HepG2 (cell line): ENCODE measurements around the gene DQX1. TPM values are rescaled to one million over a fixed set of nuclear protein-coding genes. Genes with fewer than 3 reads are reported as not detected.

ENCODE experiments used
- ATAC-seq: fragments of 200-7000 bp; cut with Tn5 transposase; 3 replicates; pipeline ENCODE4 v1.9.1; 2020; ENCODE audit warnings: mild to moderate bottlenecking, moderate library complexity
- BruUV-seq: library from RNA; stranded (reverse); fragments of 400-500 nt; replicated peaks from 2 replicates; lab custom pipeline; 2021; lab: Mats Ljungman, UMichigan
- CTCF ChIA-PET: fragments of 300-600 bp; formaldehyde crosslinking; extraction: SDS; loops from one replicate; lab custom pipeline; 2021; ENCODE audit warnings: low total read pairs, inconsistent platforms, low intra/inter-chr PET ratio; lab: Yijun Ruan, JAX
- POLR2A ChIA-PET: fragments of 350-600 bp; sonication (Branson Sonifier 250); formaldehyde crosslinking; loops from one replicate; lab custom pipeline; 2020; ENCODE audit warnings: antibody characterized with exemption, inconsistent platforms; lab: Yijun Ruan, JAX
- DNase-seq: peaks from one replicate; pipeline ENCODE4 v3.0.0-alpha.2; 2015; ENCODE audit warnings: low spot score
- FAIRE-seq: peaks from 3 replicates; lab custom pipeline; 2011; peaks lifted over from hg19 to GRCh38; lab: Jason Lieb, UNC
- H2AFZ ChIP-seq: one replicate; pipeline ENCODE4 v1.6.1; 2011; ENCODE audit warnings: low read length, inconsistent platforms
- H3K27ac ChIP-seq: fragments of 300-600 bp; 3 replicates; pipeline ENCODE4 v1.8.0; 2011; ENCODE audit warnings: mixed run types, mild to moderate bottlenecking, mixed read lengths, low read length, inconsistent platforms; ENCODE audit not compliant: insufficient read depth; ENCODE audit errors: extremely low read length
- H3K27me3 ChIP-seq, 2 experiments: fragments of 200-600 bp in 1 of 2; 2 replicates in 1 of 2; 3 replicates in 1 of 2; pipeline versions ENCODE4 v1.6.0 to v1.8.0; 2011; ENCODE audit warnings: low read length in 2 of 2, mild to moderate bottlenecking in 2 of 2, moderate library complexity in 2 of 2, inconsistent platforms in 1 of 2; ENCODE audit not compliant: insufficient read depth in 2 of 2, control insufficient read depth in 1 of 2
- H3K36me3 ChIP-seq, 2 experiments: fragments of 200-600 bp in 1 of 2; replicated peaks in 1 of 2; 2 replicates in 1 of 2; 3 replicates in 1 of 2; pipeline versions ENCODE4 v1.5.1 to v1.8.0; 2011; ENCODE audit warnings: low read length in 2 of 2, inconsistent platforms in 1 of 2; ENCODE audit not compliant: insufficient read depth in 2 of 2, control insufficient read depth in 1 of 2
- H3K4me1 ChIP-seq: 2 replicates; pipeline ENCODE4 v1.5.1; 2012; ENCODE audit warnings: low read length, inconsistent platforms; ENCODE audit not compliant: insufficient read depth
- H3K4me2 ChIP-seq: 2 replicates; pipeline ENCODE4 v1.6.0; 2011; ENCODE audit warnings: low read depth, low read length, inconsistent platforms
- H3K4me3 ChIP-seq, 3 experiments: fragments of 200-600 bp in 1 of 3; sonication (generic), shearing (Covaris generic) in 1 of 3; replicated peaks in 1 of 3; 2 replicates each; pipeline ENCODE4 v1.5.1; 2011 to 2016; ENCODE audit warnings: low read length in 3 of 3, inconsistent platforms in 2 of 3, low read depth in 2 of 3, mild to moderate bottlenecking in 2 of 3, control low read depth in 1 of 3, mixed read lengths in 1 of 3; ENCODE audit not compliant: insufficient read depth in 1 of 3
- H3K79me2 ChIP-seq: one replicate; pipeline ENCODE4 v1.6.1; 2011; ENCODE audit warnings: low read length, inconsistent platforms; ENCODE audit not compliant: insufficient read depth
- H3K9ac ChIP-seq: 2 replicates; pipeline ENCODE4 v1.6.0; 2011; ENCODE audit warnings: mild to moderate bottlenecking, low read depth, low read length, inconsistent platforms; ENCODE audit not compliant: insufficient read depth
- H3K9me3 ChIP-seq: 2 replicates; pipeline ENCODE4 v1.5.1; 2012; ENCODE audit warnings: mild to moderate bottlenecking, low read length
- H4K20me1 ChIP-seq: 2 replicates; pipeline ENCODE4 v1.6.0; 2011; ENCODE audit warnings: inconsistent platforms, mild to moderate bottlenecking, low read length, moderate library complexity; ENCODE audit not compliant: insufficient read depth
- CAMTA2 ChIP-seq: sonication (generic); formaldehyde crosslinking; IDR thresholded peaks from 2 replicates; pipeline ENCODE4 v1.4.0; 2020; ENCODE audit warnings: mild to moderate bottlenecking, missing genetic modification reagents, borderline replicate concordance
- HIVEP1 ChIP-seq: sonication (generic); formaldehyde crosslinking; IDR thresholded peaks from 2 replicates; pipeline ENCODE4 v1.4.0; 2020; ENCODE audit warnings: mild to moderate bottlenecking, missing genetic modification reagents
- HOXA9 ChIP-seq: sonication (generic); formaldehyde crosslinking; IDR thresholded peaks from 2 replicates; pipeline ENCODE4 v1.8.1; 2022; ENCODE audit warnings: missing genetic modification reagents, mild to moderate bottlenecking, moderate library complexity, borderline replicate concordance
- IKZF1 ChIP-seq: fragments of 450-650 bp; IDR thresholded peaks from 2 replicates; pipeline ENCODE4 v1.7.1; 2016
- MTF2 ChIP-seq: sonication (generic); formaldehyde crosslinking; IDR thresholded peaks from 2 replicates; pipeline ENCODE4 v1.5.0; 2020; ENCODE audit warnings: missing genetic modification reagents, borderline replicate concordance
- NFRKB ChIP-seq: fragments of 450-650 bp; IDR thresholded peaks from 2 replicates; pipeline ENCODE4 v1.6.1; 2017
- NR2C2 ChIP-seq: sonication (generic); formaldehyde crosslinking; IDR thresholded peaks from 2 replicates; pipeline ENCODE4 v1.4.0; 2020; ENCODE audit warnings: missing genetic modification reagents, mild to moderate bottlenecking, moderate library complexity, borderline replicate concordance
- NRL ChIP-seq: sonication (generic); formaldehyde crosslinking; IDR thresholded peaks from 2 replicates; pipeline ENCODE4 v1.5.0; 2020; ENCODE audit warnings: missing genetic modification reagents, mild to moderate bottlenecking, moderate library complexity, borderline replicate concordance
- PRDM10 ChIP-seq: sonication (generic); formaldehyde crosslinking; IDR thresholded peaks from 2 replicates; pipeline ENCODE4 v1.4.0; 2020; ENCODE audit warnings: low read depth, missing genetic modification reagents
- RARG ChIP-seq: sonication (generic); formaldehyde crosslinking; IDR thresholded peaks from 2 replicates; pipeline ENCODE4 v1.4.0; 2020; ENCODE audit warnings: low read depth, mild to moderate bottlenecking, missing genetic modification reagents
- TBX3 ChIP-seq: fragments of 450-650 bp; IDR thresholded peaks from 2 replicates; pipeline ENCODE4 v1.6.1; 2017; ENCODE audit warnings: antibody characterized with exemption, mild to moderate bottlenecking, inconsistent platforms, borderline replicate concordance
- TOE1 ChIP-seq: sonication (generic); formaldehyde crosslinking; IDR thresholded peaks from 2 replicates; pipeline ENCODE4 v1.4.0; 2020; ENCODE audit warnings: mild to moderate bottlenecking, missing genetic modification reagents
- ZNF878 ChIP-seq: sonication (generic); formaldehyde crosslinking; IDR thresholded peaks from 2 replicates; pipeline ENCODE4 v1.8.1; 2023; ENCODE audit warnings: mild to moderate bottlenecking, missing genetic modification reagents, moderate library complexity
- WGBS: methylation state at CpG from one replicate; pipeline ENCODE4 v1.1.6; 2017; ENCODE audit warnings: low lambda C conversion rate; 5-methylcytosine and 5-hydroxymethylcytosine counted together
- in situ Hi-C: cut with HindIII; loops from 2 replicates; pipeline ENCODE4 v1.10.0; 2017; ENCODE audit warnings: low pct_unique_long_range_greater_than_20kb; ENCODE audit not compliant: extremely low pct_ligation_motif_present
- intact Hi-C: fragments of 100-400 bp; cut with micrococcal nuclease; formaldehyde crosslinking; loops from one replicate; pipeline ENCODE4 v1.10.0; 2022; ENCODE audit not compliant: unreplicated experiment
- polyA plus RNA-seq, 8 experiments: library from polyadenylated mRNA; depleted of rRNA in 3 of 8; stranded (reverse) in 7 of 8; unstranded in 1 of 8; fragments of >200 nt; fragmentation: Illumina TruSeq in 4 of 8; extraction: Trizol in 4 of 8; gene quantifications; 2 replicates each; pipeline versions ENCODE4 v1.2.1 to v1.2.3, GENCODE V29; 2011 to 2016; ENCODE audit warnings: low read depth in 4 of 8, missing spikeins in 1 of 8, mixed read lengths in 1 of 8; ENCODE audit not compliant: insufficient read depth in 1 of 8
- total RNA-seq, 5 experiments: library from RNA; depleted of rRNA; stranded (reverse); fragments of >200 nt; fragmentation: Illumina TruSeq; extraction: Trizol; gene quantifications; 2 replicates each; pipeline ENCODE4 v1.2.3, GENCODE V29; 2016; ENCODE audit warnings: low read depth in 1 of 5
- TF ChIP-seq, protein P1 (sequence below): sonication (generic); formaldehyde crosslinking; IDR thresholded peaks from 2 replicates; pipeline ENCODE4 v1.4.0; 2020; ENCODE audit warnings: mild to moderate bottlenecking, missing genetic modification reagents

The DQX1 gene
- total and polyA plus RNA-seq, 2 of the 13 experiments (the other 11 are each of a cell fraction or from before 2014, with no cell fraction given), result 27.6 to 89.8 TPM

DNA sequence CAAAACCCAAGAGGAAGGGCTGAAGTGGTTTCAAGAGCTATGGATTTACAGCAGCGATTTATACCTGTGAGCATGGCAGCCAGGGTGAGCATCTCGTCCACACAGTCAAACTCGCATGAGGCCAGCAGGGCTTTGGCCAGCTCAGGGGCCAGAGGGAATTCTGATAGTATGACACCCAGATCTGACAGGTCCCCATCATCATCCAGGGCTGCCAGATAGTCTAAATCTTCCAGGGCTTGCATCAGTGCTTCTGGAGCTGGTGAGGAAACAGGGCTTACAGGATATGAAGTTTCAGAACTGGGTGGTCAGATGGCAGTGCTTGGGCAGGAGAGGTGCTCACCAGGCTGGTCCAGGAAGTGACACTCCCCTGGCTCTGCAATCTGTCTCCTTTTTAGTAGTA is 3.5 kb downstream of the DQX1 start (continued):
- no peak for TF ChIP-seq MTF2 (CRISPR knock-in tag)
- TF ChIP-seq CAMTA2, result no peak
- TF ChIP-seq IKZF1, result no peak

- in situ Hi-C loops (no loop called here), intact Hi-C loops (no loop called here)
- no peaks in the 10 kb centered on the region for H3K79me2 ChIP-seq
- no peak overlapping the region for H3K4me2 ChIP-seq
- no peak overlapping the region for H3K9ac ChIP-seq
- TF ChIP-seq TOE1 (CRISPR knock-in tag) (no peak), PRDM10 (no peak), NRL (no peak), ZNF878 (CRISPR knock-in tag) (no peak), NR2C2 (no peak), HOXA9 (no peak), NFRKB (no peak), RARG (CRISPR knock-in tag) (no peak), TBX3 (no peak), HIVEP1 (CRISPR knock-in tag) (no peak)
- TF ChIP-seq, protein P1, sequence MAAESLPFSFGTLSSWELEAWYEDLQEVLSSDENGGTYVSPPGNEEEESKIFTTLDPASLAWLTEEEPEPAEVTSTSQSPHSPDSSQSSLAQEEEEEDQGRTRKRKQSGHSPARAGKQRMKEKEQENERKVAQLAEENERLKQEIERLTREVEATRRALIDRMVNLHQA, result no peak
- no peak overlapping the region for H2AFZ ChIP-seq
- no peaks in the 10 kb centered on the region for H4K20me1 ChIP-seq
- ChIA-PET POLR2A (interaction anchor here (1.0 to 1.1 kb wide), 2 partner anchors 13 to 35 kb away, joined by 3 to 4 read pairs; partner anchors contain the start of gene HTRA2), CTCF (no interaction called here)
- no peaks in the 10 kb centered on the region for H3K27me3 ChIP-seq
- ATAC-seq (no peak), FAIRE-seq (no peak), DNase-seq (no peak)
- no TSS peak for BruUV-seq
- H3K4me3 ChIP-seq, result no peak overlapping the region
- no peak overlapping the region for H3K27ac ChIP-seq
- H3K9me3 ChIP-seq, result no peaks in the 10 kb centered on the region
- WGBS, result 94% methylated on average over 13 of the region's 13 CpGs
- H3K36me3 ChIP-seq, result peaks cover 13 to 21% of the 10 kb centered on the region in 2 experiments; a peak in 4 of 5 replicates
- peaks cover 31% of the 10 kb centered on the region for H3K4me1 ChIP-seq
Observed at GRCh38 chr2:74516650-74517049, 9.4 kb downstream of the DQX1 start.
